GM21717 (cell line): ENCODE measurements around the gene TMEM72.

Experiments used
- ATAC-seq: cut with Tn5 transposase; IDR thresholded peaks from one replicate; pipeline ENCODE4 v1.9.1; 2021; ENCODE audit warnings: mild to moderate bottlenecking, moderate library complexity; ENCODE audit not compliant: unreplicated experiment

Gene TMEM72

GRCh38 chr10:44965651-44966097 lies 54.5 kb downstream of the TMEM72 start:
- ATAC-seq: peak; percentile 26

GRCh38 chr10:44966129-44966815 lies 55.1 kb downstream of the TMEM72 start:
- peak; percentile 28 for ATAC-seq

GRCh38 chr10:44966816-44967509 lies 55.8 kb downstream of the TMEM72 start:
- ATAC-seq: no peak

- ATAC-seq: no peak
Measured at GRCh38 chr10:44967616-44968015, 56.5 kb downstream of the TMEM72 start.

- ATAC-seq: no peak
Measured at GRCh38 chr10:44968091-44968490, 57.0 kb downstream of the TMEM72 start.

- ATAC-seq: no peak
Measured at GRCh38 chr10:44968500-44969400, 57.6 kb downstream of the TMEM72 start.

GRCh38 chr10:44969854-44970253 lies 58.7 kb downstream of the TMEM72 start:
- no peak for ATAC-seq

- ATAC-seq: no peak
Measured at GRCh38 chr10:44970812-44971395, 59.8 kb downstream of the TMEM72 start.

GRCh38 chr10:44971434-44971833 lies 60.3 kb downstream of the TMEM72 start:
- ATAC-seq: no peak

GRCh38 chr10:44971935-44972757 lies 61.0 kb downstream of the TMEM72 start:
- no peak for ATAC-seq

- no peak for ATAC-seq
Measured at GRCh38 chr10:44972874-44973306, 61.8 kb downstream of the TMEM72 start.

- no peak for ATAC-seq
Measured at GRCh38 chr10:44973323-44974081, 62.4 kb downstream of the TMEM72 start.

- ATAC-seq: no peak
Measured at GRCh38 chr10:44974082-44974627, 63.0 kb downstream of the TMEM72 start.

- peak; percentile 59 for ATAC-seq
Measured at GRCh38 chr10:44974628-44975430, 63.7 kb downstream of the TMEM72 start.

GRCh38 chr10:44975431-44976331 lies 64.5 kb downstream of the TMEM72 start:
- no peak for ATAC-seq

GRCh38 chr10:44976352-44977198 lies 65.4 kb downstream of the TMEM72 start:
- no peak for ATAC-seq
